Measurements from ENCODE around the gene CCAR1. TPM values are rescaled to one million over a fixed set of nuclear protein-coding genes. Genes with fewer than 3 reads are reported as not detected.
"Not testable (repeated sequence)": the region's sequence is repeated elsewhere in the genome, so short reads cannot be mapped to it uniquely, and the experiment has no call there.

The CCAR1 gene
- total and polyA plus RNA-seq, 7 experiments from 2014 or later, result 31.7 to 89.5 (median 87.7) TPM

- no peak overlapping the region for H3K4me3 ChIP-seq (ENCODE audit: low read length)
- POLR2A ChIA-PET, result interaction anchor here (0.5 to 0.8 kb wide), 2 partner anchors 12 to 23 kb away, joined by 3 to 4 read pairs; no protein-coding TSS in a partner anchor
- no peaks in the 10 kb centered on the region for H3K4me1 ChIP-seq (ENCODE audit: control insufficient read depth in 2 of 2, insufficient read depth in 2 of 2, low read length in 2 of 2)
- ATAC-seq (no peak), DNase-seq (no peak)
- intact Hi-C loops (cut with micrococcal nuclease), result no loop called here
- no peaks in the 10 kb centered on the region for H3K27me3 ChIP-seq (ENCODE audit: control insufficient read depth in 2 of 2, insufficient read depth in 2 of 2, low read length in 2 of 2)
- no peaks in the 10 kb centered on the region for H3K9me3 ChIP-seq (ENCODE audit: control insufficient read depth in 2 of 3, low read length in 3 of 3)
- CTCF ChIA-PET, result no interaction called here
- Mint-ChIP-seq H3K27me3 (no peaks in the 10 kb centered on the region), H3K4me1 (no peaks in the 10 kb centered on the region), H3K9me3 (no peaks in the 10 kb centered on the region), H3K4me3 (no peak overlapping the region), H3K27ac (peak overlapping the region in 3 of 9 donors; percentile 0 to 43 (median 14)), H3K36me3 (peaks cover 3 to 44% (median 26%) of the 10 kb centered on the region in 5 donors)
- H3K27ac ChIP-seq (ENCODE audit: low read depth, low read length), result no peak overlapping the region
- peaks cover 54 to 96% (median 56%) of the 10 kb centered on the region in 3 experiments for H3K36me3 ChIP-seq (ENCODE audit: control insufficient read depth in 2 of 3, insufficient read depth in 3 of 3, low read length in 3 of 3)
Measured at GRCh38 chr10:68752711-68753350, 31.8 kb downstream of the CCAR1 start.

DNA sequence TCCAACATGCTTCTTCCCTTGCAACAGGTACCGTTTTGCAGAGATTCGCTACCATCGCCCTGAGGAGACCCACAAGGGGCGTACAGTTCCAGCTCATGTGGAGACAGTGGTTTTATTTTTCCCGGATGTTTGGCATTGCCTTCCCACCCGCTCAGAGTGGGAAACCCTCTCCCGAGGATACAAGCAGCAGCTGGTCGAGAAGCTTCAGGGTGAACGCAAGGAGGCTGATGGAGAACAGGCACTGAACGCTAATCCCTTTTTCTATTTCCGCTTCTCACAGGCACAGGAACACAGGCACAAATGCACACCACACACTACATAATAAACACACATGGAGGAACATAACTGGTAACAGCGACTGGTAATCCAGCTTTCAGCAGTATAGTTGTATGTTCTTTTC, 35.2 kb downstream of the CCAR1 start:
- Mint-ChIP-seq H3K9me3 (no peaks in the 10 kb centered on the region), H3K27me3 (no peaks in the 10 kb centered on the region), H3K36me3 (peaks cover 3 to 32% (median 23%) of the 10 kb centered on the region in 5 donors), H3K4me3 (no peak overlapping the region), H3K27ac (peak overlapping the region in 1 of 9 donors; percentile 9), H3K4me1 (peaks cover 0 to 4% (median 0%) of the 10 kb centered on the region in 7 donors)
- CTCF ChIA-PET, result no interaction called here
- no peak overlapping the region for H3K4me3 ChIP-seq (ENCODE audit: low read length)
- H3K4me1 ChIP-seq (ENCODE audit: control insufficient read depth in 2 of 2, insufficient read depth in 2 of 2, low read length in 2 of 2), result no peaks in the 10 kb centered on the region
- DNase-seq, result no peak
- no peak for ATAC-seq
- peaks cover 38 to 90% (median 55%) of the 10 kb centered on the region in 3 experiments for H3K36me3 ChIP-seq (ENCODE audit: control insufficient read depth in 2 of 3, insufficient read depth in 3 of 3, low read length in 3 of 3)
- no peaks in the 10 kb centered on the region for H3K9me3 ChIP-seq (ENCODE audit: control insufficient read depth in 2 of 3, low read length in 3 of 3)
- intact Hi-C loops (cut with micrococcal nuclease), result no loop called here
- no peak overlapping the region for H3K27ac ChIP-seq (ENCODE audit: low read depth, low read length)
- POLR2A ChIA-PET, result no interaction called here
- H3K27me3 ChIP-seq (ENCODE audit: control insufficient read depth in 2 of 2, insufficient read depth in 2 of 2, low read length in 2 of 2), result no peaks in the 10 kb centered on the region

DNA sequence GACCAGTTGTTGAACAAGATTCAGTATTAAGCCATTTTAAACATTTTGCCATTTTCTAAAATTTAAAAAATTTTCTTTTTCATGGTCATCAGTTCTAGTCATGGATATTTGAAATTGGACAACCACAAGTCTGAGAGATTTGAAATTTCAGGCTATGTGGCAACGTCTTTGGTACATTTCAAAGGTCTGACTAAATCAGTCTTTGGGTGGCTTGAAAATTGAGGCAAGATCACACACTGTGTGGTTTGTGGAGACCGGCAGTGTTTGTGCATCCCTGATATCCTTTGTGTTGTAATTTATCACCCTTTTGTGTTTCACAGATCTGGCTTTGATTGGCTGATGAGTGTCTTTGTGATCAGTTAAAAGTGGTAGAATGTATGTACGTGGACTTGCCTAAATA, 35.7 kb downstream of the CCAR1 start:
- no peak overlapping the region for H3K27ac Mint-ChIP-seq
- no peaks in the 10 kb centered on the region for H3K9me3 ChIP-seq (ENCODE audit: control insufficient read depth in 2 of 3, low read length in 3 of 3)
- H3K4me3 ChIP-seq (ENCODE audit: low read length), result no peak overlapping the region
- ChIA-PET CTCF (no interaction called here), POLR2A (no interaction called here)
- no peaks in the 10 kb centered on the region for H3K27me3 Mint-ChIP-seq
- H3K4me3 Mint-ChIP-seq, result no peak overlapping the region
- H3K36me3 Mint-ChIP-seq, result peaks cover 3 to 30% (median 23%) of the 10 kb centered on the region in 5 donors
- H3K4me1 Mint-ChIP-seq, result peaks cover 0 to 4% (median 0%) of the 10 kb centered on the region in 7 donors
- intact Hi-C loops (cut with micrococcal nuclease), result no loop called here
- no peaks in the 10 kb centered on the region for H3K4me1 ChIP-seq (ENCODE audit: control insufficient read depth in 2 of 2, insufficient read depth in 2 of 2, low read length in 2 of 2)
- H3K27me3 ChIP-seq (ENCODE audit: control insufficient read depth in 2 of 2, insufficient read depth in 2 of 2, low read length in 2 of 2), result no peaks in the 10 kb centered on the region
- no peak overlapping the region for H3K27ac ChIP-seq (ENCODE audit: low read depth, low read length)
- DNase-seq (no peak), ATAC-seq (no peak)
- H3K36me3 ChIP-seq (ENCODE audit: control insufficient read depth in 2 of 3, insufficient read depth in 3 of 3, low read length in 3 of 3), result peaks cover 37 to 88% (median 55%) of the 10 kb centered on the region in 3 experiments
- no peaks in the 10 kb centered on the region for H3K9me3 Mint-ChIP-seq

DNA sequence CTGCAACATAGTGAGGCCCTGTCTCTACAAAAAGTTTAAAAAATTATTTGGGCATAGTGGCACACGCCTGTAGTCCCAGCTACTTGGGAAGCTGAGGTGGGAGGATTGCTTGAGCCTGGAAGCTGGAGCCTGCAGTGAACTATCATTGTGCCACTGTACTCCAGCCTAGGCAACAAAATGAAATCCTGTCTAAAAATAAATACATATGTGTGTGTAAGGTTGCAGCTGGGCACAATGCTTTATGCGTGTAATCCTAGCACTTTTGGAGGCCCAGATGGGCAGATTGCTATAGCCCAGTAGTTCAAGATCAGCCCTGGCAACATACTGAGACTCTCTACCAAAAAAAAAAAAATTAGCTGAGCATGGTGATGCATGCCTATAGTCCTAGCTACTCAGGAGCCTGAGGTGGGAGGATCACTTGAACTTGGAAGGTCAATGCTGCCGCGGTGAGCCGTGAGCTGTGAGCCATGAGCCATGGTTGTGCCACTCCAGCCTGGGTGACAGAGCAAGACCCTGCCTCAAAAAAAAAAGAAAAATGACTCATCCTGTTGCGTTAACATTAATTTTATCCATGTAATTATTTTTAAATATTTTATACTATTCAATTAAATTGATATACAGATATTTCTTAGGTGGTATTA, 38.3 kb downstream of the CCAR1 start:
- POLR2A ChIA-PET, result no interaction called here
- H3K4me3 ChIP-seq (ENCODE audit: low read length), result no peak overlapping the region
- CTCF ChIA-PET, result interaction anchor here (0.6 kb wide), 1 partner anchor 124 kb away, joined by 3 read pairs; no protein-coding TSS in a partner anchor
- peaks cover 0 to 25% (median 17%) of the 10 kb centered on the region in 5 donors for H3K36me3 Mint-ChIP-seq
- H3K4me3 Mint-ChIP-seq, result no peak overlapping the region
- ATAC-seq (no peak), DNase-seq (no peak)
- no peaks in the 10 kb centered on the region for H3K9me3 Mint-ChIP-seq
- no peaks in the 10 kb centered on the region for H3K4me1 ChIP-seq (ENCODE audit: control insufficient read depth in 2 of 2, insufficient read depth in 2 of 2, low read length in 2 of 2)
- H3K9me3 ChIP-seq (ENCODE audit: control insufficient read depth in 2 of 3, low read length in 3 of 3), result no peaks in the 10 kb centered on the region
- no peak overlapping the region for H3K27ac ChIP-seq (ENCODE audit: low read depth, low read length)
- no peaks in the 10 kb centered on the region for H3K27me3 Mint-ChIP-seq
- H3K4me1 Mint-ChIP-seq, result peaks cover 0 to 7% (median 4%) of the 10 kb centered on the region in 7 donors
- peaks cover 21 to 79% (median 44%) of the 10 kb centered on the region in 3 experiments for H3K36me3 ChIP-seq (ENCODE audit: control insufficient read depth in 2 of 3, insufficient read depth in 3 of 3, low read length in 3 of 3)
- intact Hi-C loops (cut with micrococcal nuclease), result no loop called here
- no peaks in the 10 kb centered on the region for H3K27me3 ChIP-seq (ENCODE audit: control insufficient read depth in 2 of 2, insufficient read depth in 2 of 2, low read length in 2 of 2)
- no peak overlapping the region for H3K27ac Mint-ChIP-seq

- Mint-ChIP-seq H3K4me1 (peaks cover 0 to 13% (median 4%) of the 10 kb centered on the region in 7 donors), H3K27ac (no peak overlapping the region)
Measured at GRCh38 chr10:68759967-68760366, 38.9 kb downstream of the CCAR1 start.

GRCh38 chr10:68767407-68767806, 46.4 kb downstream of the CCAR1 start:
- H3K27me3 Mint-ChIP-seq; H3K4me1 ChIP-seq (ENCODE audit: control insufficient read depth in 2 of 2, insufficient read depth in 2 of 2, low read length in 2 of 2); ATAC-seq; CTCF ChIA-PET; H3K4me3 Mint-ChIP-seq; DNase-seq; H3K4me3 ChIP-seq (ENCODE audit: low read length); H3K27me3 ChIP-seq (ENCODE audit: control insufficient read depth in 2 of 2, insufficient read depth in 2 of 2, low read length in 2 of 2); H3K9me3 Mint-ChIP-seq; POLR2A ChIA-PET; H3K27ac Mint-ChIP-seq; H3K27ac ChIP-seq (ENCODE audit: low read depth, low read length); H3K9me3 ChIP-seq (ENCODE audit: control insufficient read depth in 2 of 3, low read length in 3 of 3): not testable (repeated sequence)
- peaks cover 11 to 74% (median 28%) of the 10 kb centered on the region in 3 experiments for H3K36me3 ChIP-seq (ENCODE audit: control insufficient read depth in 2 of 3, insufficient read depth in 3 of 3, low read length in 3 of 3)
- Mint-ChIP-seq H3K36me3 (peaks cover 0 to 28% (median 20%) of the 10 kb centered on the region in 5 donors), H3K4me1 (peaks cover 0 to 15% (median 6%) of the 10 kb centered on the region in 7 donors)
- intact Hi-C loops (cut with micrococcal nuclease), result loop anchor here in 1 of 2 donors (10.0 kb wide), 1 partner anchor 147 kb away; no protein-coding TSS in a partner anchor

More at GRCh38 chr10:68759967-68760366, 38.9 kb downstream of the CCAR1 start:
- ATAC-seq (no peak), DNase-seq (no peak)
- Mint-ChIP-seq H3K27me3 (no peaks in the 10 kb centered on the region), H3K4me3 (no peak overlapping the region), H3K9me3 (no peaks in the 10 kb centered on the region), H3K36me3 (peaks cover 0 to 26% (median 22%) of the 10 kb centered on the region in 5 donors)
- Histone ChIP-seq H3K27me3 (ENCODE audit: control insufficient read depth in 2 of 2, insufficient read depth in 2 of 2, low read length in 2 of 2) (no peaks in the 10 kb centered on the region), H3K36me3 (ENCODE audit: control insufficient read depth in 2 of 3, insufficient read depth in 3 of 3, low read length in 3 of 3) (peaks cover 20 to 74% (median 46%) of the 10 kb centered on the region in 3 experiments), H3K9me3 (ENCODE audit: control insufficient read depth in 2 of 3, low read length in 3 of 3) (no peaks in the 10 kb centered on the region), H3K4me1 (ENCODE audit: control insufficient read depth in 2 of 2, insufficient read depth in 2 of 2, low read length in 2 of 2) (no peaks in the 10 kb centered on the region), H3K27ac (ENCODE audit: low read depth, low read length) (no peak overlapping the region), H3K4me3 (ENCODE audit: low read length) (no peak overlapping the region)
- ChIA-PET POLR2A (interaction anchor here (1.6 kb wide), 1 partner anchor 10 kb away, joined by 4 read pairs; no protein-coding TSS in a partner anchor), CTCF (interaction anchor here (0.6 kb wide), 2 partner anchors 32 to 123 kb away, joined by 3 read pairs; no protein-coding TSS in a partner anchor)
- intact Hi-C loops (cut with micrococcal nuclease), result loop anchor here in 1 of 2 donors (10.0 kb wide), 1 partner anchor 155 kb away; no protein-coding TSS in a partner anchor
